Right lobe of liver (tissue), 4 donors: ENCODE results near the gene GPALPP1.

Experiments
- CTCF ChIP-seq, 4 donors: fragments of 200-600 bp in 3 of 4; fragments of 450-650 bp in 1 of 4; IDR thresholded peaks; one replicate each; pipeline versions ENCODE4 v1.5.1 to v1.8.0; 2016 to 2022; ENCODE audit warnings: antibody characterized with exemption in 4 of 4, mild to moderate bottlenecking in 2 of 4
- POLR2A ChIP-seq: fragments of 450-650 bp; IDR thresholded peaks from one replicate; pipeline ENCODE4 v1.6.1; 2017; ENCODE audit warnings: antibody characterized with exemption, mild to moderate bottlenecking
- donor health status: DM: no; HTN: no; CAD: no.
- donor health status: DM: no; HTN: no; CAD: no.
- donor health status: DM: no; HTN: yes; CAD: no.

- no peak for TF ChIP-seq CTCF (IDR thresholded peaks at IDR 0.05)
- no peak for TF ChIP-seq POLR2A
Observed at GRCh38 chr13:45016792-45017425, 27.6 kb downstream of the GPALPP1 start.
